Thyroid gland (tissue), 4 donors: ENCODE results near the gene AGPAT2.

ENCODE experiments used
- POLR2A ChIP-seq, 2 donors: fragments of 450-650 bp; IDR thresholded peaks; one replicate each; pipeline ENCODE4 v1.6.1; 2017; ENCODE audit warnings: antibody characterized with exemption in 2 of 2, mild to moderate bottlenecking in 2 of 2, moderate library complexity in 1 of 2
- TF ChIP-seq, protein P1 (sequence below), 6 experiments: fragments of 200-600 bp in 3 of 6; fragments of 450-650 bp in 3 of 6; sonication (generic) in 3 of 6; IDR thresholded peaks; one replicate each; pipeline ENCODE4 v1.5.1; 2016 to 2019; ENCODE audit warnings: antibody characterized with exemption in 6 of 6, mild to moderate bottlenecking in 2 of 6, inconsistent platforms in 1 of 6, moderate library complexity in 1 of 6

DNA sequence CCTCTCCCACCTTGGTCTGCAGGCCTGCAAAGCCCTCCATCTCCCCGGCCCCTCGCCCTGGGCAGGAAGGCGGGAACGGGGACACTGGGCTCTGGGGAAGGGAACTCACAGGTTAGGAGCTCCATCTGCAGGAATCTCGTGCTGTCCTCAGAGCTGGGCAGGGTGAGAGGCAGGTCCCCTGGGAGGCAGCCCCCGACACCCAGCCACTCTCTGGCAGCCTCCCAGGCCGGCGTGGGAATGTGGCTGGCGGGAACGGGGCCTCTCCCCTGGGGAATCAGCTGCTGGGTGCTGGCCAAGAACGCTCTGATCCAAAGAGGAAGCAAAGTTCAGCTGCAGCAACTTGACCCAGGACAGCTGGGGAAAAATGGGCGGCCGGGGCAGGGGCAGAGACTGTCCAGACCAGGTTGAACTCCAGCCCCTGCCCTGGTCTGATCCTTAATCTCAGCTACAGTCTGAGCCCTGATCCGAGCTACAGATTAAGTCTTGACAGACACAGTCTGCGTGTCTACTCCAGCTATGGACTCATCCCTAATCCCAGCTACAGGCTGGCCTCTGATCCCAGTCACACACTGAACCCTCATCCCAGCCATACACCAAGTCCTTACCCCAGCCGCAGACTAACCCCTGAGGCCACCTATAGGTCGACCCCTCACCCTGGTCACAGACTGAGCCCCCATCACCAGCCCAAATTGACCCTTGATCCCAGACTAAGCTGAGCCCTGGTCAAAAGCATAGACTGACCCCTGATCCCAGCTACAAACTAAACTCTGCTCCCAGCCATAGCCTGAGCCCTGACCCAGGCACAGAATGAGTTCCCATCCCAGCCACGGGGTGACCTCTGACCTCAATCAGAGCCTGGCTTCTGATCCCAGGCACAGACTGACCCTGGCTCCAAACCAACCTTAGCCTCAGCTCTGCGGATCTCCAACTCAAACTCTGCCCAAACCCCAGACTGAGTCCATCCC, 61.9 kb downstream of the AGPAT2 start:
- no peak for TF ChIP-seq POLR2A (IDR thresholded peaks at IDR 0.05)
- TF ChIP-seq, protein P1, sequence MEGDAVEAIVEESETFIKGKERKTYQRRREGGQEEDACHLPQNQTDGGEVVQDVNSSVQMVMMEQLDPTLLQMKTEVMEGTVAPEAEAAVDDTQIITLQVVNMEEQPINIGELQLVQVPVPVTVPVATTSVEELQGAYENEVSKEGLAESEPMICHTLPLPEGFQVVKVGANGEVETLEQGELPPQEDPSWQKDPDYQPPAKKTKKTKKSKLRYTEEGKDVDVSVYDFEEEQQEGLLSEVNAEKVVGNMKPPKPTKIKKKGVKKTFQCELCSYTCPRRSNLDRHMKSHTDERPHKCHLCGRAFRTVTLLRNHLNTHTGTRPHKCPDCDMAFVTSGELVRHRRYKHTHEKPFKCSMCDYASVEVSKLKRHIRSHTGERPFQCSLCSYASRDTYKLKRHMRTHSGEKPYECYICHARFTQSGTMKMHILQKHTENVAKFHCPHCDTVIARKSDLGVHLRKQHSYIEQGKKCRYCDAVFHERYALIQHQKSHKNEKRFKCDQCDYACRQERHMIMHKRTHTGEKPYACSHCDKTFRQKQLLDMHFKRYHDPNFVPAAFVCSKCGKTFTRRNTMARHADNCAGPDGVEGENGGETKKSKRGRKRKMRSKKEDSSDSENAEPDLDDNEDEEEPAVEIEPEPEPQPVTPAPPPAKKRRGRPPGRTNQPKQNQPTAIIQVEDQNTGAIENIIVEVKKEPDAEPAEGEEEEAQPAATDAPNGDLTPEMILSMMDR (IDR thresholded peaks at IDR 0.05), result peak in 4 of 6 experiments; percentile 29 to 57 (median 50)
